Urinary bladder (tissue), 4 donors: ENCODE measurements around the gene PSMC6. TPM values are rescaled to one million over a fixed set of nuclear protein-coding genes. Genes with fewer than 3 reads are reported as not detected.

ENCODE experiments used
- DNase-seq: peaks from one replicate; pipeline ENCODE4 v3.0.0-alpha.2; 2015; ENCODE audit errors: extremely low spot score
- H3K27ac ChIP-seq: one replicate; pipeline ENCODE4 v1.5.1; 2013; ENCODE audit warnings: low read depth, mild to moderate bottlenecking, moderate library complexity
- H3K36me3 ChIP-seq: one replicate; pipeline ENCODE4 v1.6.1; 2013; ENCODE audit warnings: mild to moderate bottlenecking, moderate library complexity; ENCODE audit not compliant: insufficient read depth
- H3K4me1 ChIP-seq: one replicate; pipeline ENCODE4 v1.6.1; 2013; ENCODE audit warnings: mild to moderate bottlenecking, moderate library complexity; ENCODE audit not compliant: insufficient read depth
- H3K4me3 ChIP-seq: one replicate; pipeline ENCODE4 v1.5.1; 2013; ENCODE audit warnings: low read depth, low read length
- WGBS: extraction: QIAGEN DNeasy Blood & Tissue Kit; methylation state at CpG from one replicate; pipeline ENCODE4 v1.1.7; 2013; 5-methylcytosine and 5-hydroxymethylcytosine counted together
- polyA plus RNA-seq: library from polyadenylated mRNA; stranded (reverse); fragments of 200-250 nt; gene quantifications from one replicate; pipeline ENCODE4 v1.2.3, GENCODE V29; 2013
- total RNA-seq: library from RNA; depleted of rRNA; stranded (reverse); fragments of >200 nt; gene quantifications from one replicate; pipeline ENCODE4 v1.2.3, GENCODE V29; 2014
- donor health status: healthy with polysubstance abuse.
- donor health status: healthy.

Gene PSMC6
- total RNA-seq (163 TPM), polyA plus RNA-seq (69.6 TPM)

- peak within 1 kb of the TSS; percentile 87 for H3K27ac ChIP-seq
- no peaks in the 10 kb centered on the region for H3K4me1 ChIP-seq
- H3K4me3 ChIP-seq: peak within 1 kb of the TSS; percentile 56
- H3K36me3 ChIP-seq: peaks cover 2% of the 10 kb centered on the region
- WGBS: under 1% methylated on average over 43 of the region's 43 CpGs
- peak; percentile 89 for DNase-seq
Measured at GRCh38 chr14:52706724-52707706, at the start of gene PSMC6. PSMC6 (plus strand) TSS chr14:52707200; CDS start chr14:52707220, 20 bp downstream.

GRCh38 chr14:52660325-52660724 lies 46.7 kb upstream of the PSMC6 start:
- DNase-seq: no peak
- Histone ChIP-seq H3K4me1 (no peaks in the 10 kb centered on the region), H3K27ac (no peak overlapping the region), H3K36me3 (peaks cover 3% of the 10 kb centered on the region), H3K4me3 (no peak overlapping the region)

GRCh38 chr14:52660832-52661231 lies 46.2 kb upstream of the PSMC6 start:
- Histone ChIP-seq H3K4me3 (no peak overlapping the region), H3K4me1 (no peaks in the 10 kb centered on the region), H3K27ac (no peak overlapping the region), H3K36me3 (peaks cover 3% of the 10 kb centered on the region)
- DNase-seq: no peak
- WGBS: 95% methylated on average over 1 of the region's 1 CpG

GRCh38 chr14:52661314-52661713 lies 45.7 kb upstream of the PSMC6 start:
- no peak overlapping the region for H3K4me3 ChIP-seq
- peaks cover 3% of the 10 kb centered on the region for H3K36me3 ChIP-seq
- DNase-seq: no peak
- H3K27ac ChIP-seq: no peak overlapping the region
- H3K4me1 ChIP-seq: no peaks in the 10 kb centered on the region
- 94% methylated on average over 2 of the region's 2 CpGs for WGBS

GRCh38 chr14:52663850-52664249 lies 43.1 kb upstream of the PSMC6 start:
- Histone ChIP-seq H3K4me1 (no peaks in the 10 kb centered on the region), H3K4me3 (no peak overlapping the region), H3K27ac (no peak overlapping the region), H3K36me3 (no peaks in the 10 kb centered on the region)
- 95% methylated on average over 2 of the region's 2 CpGs for WGBS
- no peak for DNase-seq

GRCh38 chr14:52678591-52678990 lies 28.4 kb upstream of the PSMC6 start:
- H3K4me3 ChIP-seq: no peak overlapping the region
- WGBS: 95% methylated on average over 2 of the region's 2 CpGs
- no peaks in the 10 kb centered on the region for H3K4me1 ChIP-seq
- H3K27ac ChIP-seq: no peak overlapping the region
- no peak for DNase-seq
- H3K36me3 ChIP-seq: peaks cover 1% of the 10 kb centered on the region

- Histone ChIP-seq H3K36me3 (no peaks in the 10 kb centered on the region), H3K27ac (no peak overlapping the region), H3K4me1 (no peaks in the 10 kb centered on the region), H3K4me3 (no peak overlapping the region)
- WGBS: 83% methylated on average over 2 of the region's 2 CpGs
- DNase-seq: no peak
Measured at GRCh38 chr14:52683985-52684520, 22.9 kb upstream of the PSMC6 start.

- Histone ChIP-seq H3K4me1 (no peaks in the 10 kb centered on the region), H3K36me3 (no peaks in the 10 kb centered on the region), H3K4me3 (no peak overlapping the region), H3K27ac (no peak overlapping the region)
- DNase-seq: no peak
- WGBS: 85% methylated on average over 1 of the region's 1 CpG
Measured at GRCh38 chr14:52686176-52686575, 20.8 kb upstream of the PSMC6 start.

- DNase-seq: no peak
- no peak overlapping the region for H3K4me3 ChIP-seq
- no peaks in the 10 kb centered on the region for H3K36me3 ChIP-seq
- H3K27ac ChIP-seq: no peak overlapping the region
- 90% methylated on average over 7 of the region's 7 CpGs for WGBS
- no peaks in the 10 kb centered on the region for H3K4me1 ChIP-seq
Measured at GRCh38 chr14:52690983-52691760, 15.8 kb upstream of the PSMC6 start.

GRCh38 chr14:52692248-52692962 lies 14.6 kb upstream of the PSMC6 start:
- H3K36me3 ChIP-seq: no peaks in the 10 kb centered on the region
- no peak for DNase-seq
- 65% methylated on average over 5 of the region's 5 CpGs for WGBS
- no peak overlapping the region for H3K4me3 ChIP-seq
- no peak overlapping the region for H3K27ac ChIP-seq
- no peaks in the 10 kb centered on the region for H3K4me1 ChIP-seq

- no peaks in the 10 kb centered on the region for H3K4me1 ChIP-seq
- H3K36me3 ChIP-seq: no peaks in the 10 kb centered on the region
- 74% methylated on average over 3 of the region's 3 CpGs for WGBS
- DNase-seq: no peak
- no peak overlapping the region for H3K4me3 ChIP-seq
- H3K27ac ChIP-seq: no peak overlapping the region
Measured at GRCh38 chr14:52693036-52693435, 14.0 kb upstream of the PSMC6 start.

GRCh38 chr14:52693532-52693931 lies 13.5 kb upstream of the PSMC6 start:
- WGBS: 97% methylated on average over 7 of the region's 7 CpGs

GRCh38 chr14:52694761-52695480 lies 12.1 kb upstream of the PSMC6 start:
- H3K27ac ChIP-seq: peak overlapping the region; percentile 99
- peak overlapping the region; percentile 95 for H3K4me3 ChIP-seq
- WGBS: 1% methylated on average over 46 of the region's 46 CpGs
- no peak for DNase-seq
- no peaks in the 10 kb centered on the region for H3K36me3 ChIP-seq
- H3K4me1 ChIP-seq: no peaks in the 10 kb centered on the region

More at GRCh38 chr14:52693532-52693931, 13.5 kb upstream of the PSMC6 start:
- no peak overlapping the region for H3K27ac ChIP-seq
- H3K4me1 ChIP-seq: no peaks in the 10 kb centered on the region
- no peak for DNase-seq
- H3K36me3 ChIP-seq: no peaks in the 10 kb centered on the region
- no peak overlapping the region for H3K4me3 ChIP-seq
